HL-60 (cell line): ENCODE data around the gene APC2.

ENCODE experiments used
- GABPA ChIP-seq: IDR thresholded peaks from 2 replicates; pipeline ENCODE4 v1.6.1; 2012; ENCODE audit warnings: low read depth
- POLR2AphosphoS5 ChIP-seq: IDR thresholded peaks from 2 replicates; pipeline ENCODE4 v1.6.1; 2012; ENCODE audit warnings: low read depth
- TF ChIP-seq, protein P1 (sequence below): IDR thresholded peaks from 2 replicates; pipeline ENCODE4 v1.6.1; 2012; ENCODE audit warnings: low read depth; ENCODE audit not compliant: insufficient replicate concordance
- TF ChIP-seq, protein P2 (sequence below): IDR thresholded peaks from one replicate; pipeline ENCODE4 v1.5.1; 2011; ENCODE audit warnings: low read length, control low read depth, inconsistent platforms; ENCODE audit not compliant: insufficient read depth

DNA sequence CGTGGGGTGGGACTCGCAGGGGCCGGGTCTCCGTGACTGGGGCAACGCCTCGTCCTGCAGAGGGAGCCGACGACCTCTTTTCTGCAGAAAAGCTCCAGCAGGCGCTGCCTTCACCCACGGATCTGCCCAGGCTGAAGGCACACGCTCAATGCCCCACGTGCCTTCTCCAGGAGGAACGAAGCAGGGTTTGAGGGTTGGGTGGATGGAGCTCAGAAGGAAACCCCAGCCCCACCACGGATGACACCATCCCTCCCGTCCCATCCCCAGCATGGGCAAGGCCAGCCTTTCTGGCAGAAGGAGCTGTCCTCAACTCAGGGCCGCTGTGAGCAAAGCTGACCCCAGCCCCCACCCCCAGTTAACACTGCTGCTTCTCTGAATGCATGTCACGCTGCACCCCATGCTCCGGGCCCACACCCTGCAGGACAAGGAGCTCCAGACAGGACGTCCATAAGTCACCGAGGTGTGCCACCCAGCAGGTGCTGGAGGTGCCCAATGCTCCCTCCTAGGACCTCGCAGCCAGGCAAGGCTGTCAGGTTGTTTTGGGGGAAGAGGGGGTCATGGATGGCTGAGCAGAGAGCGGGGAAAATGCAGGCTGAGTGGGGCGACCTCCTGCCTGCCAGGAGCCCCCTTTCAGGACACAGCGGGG is 21.7 kb downstream of the APC2 start:
- TF ChIP-seq, protein P1, sequence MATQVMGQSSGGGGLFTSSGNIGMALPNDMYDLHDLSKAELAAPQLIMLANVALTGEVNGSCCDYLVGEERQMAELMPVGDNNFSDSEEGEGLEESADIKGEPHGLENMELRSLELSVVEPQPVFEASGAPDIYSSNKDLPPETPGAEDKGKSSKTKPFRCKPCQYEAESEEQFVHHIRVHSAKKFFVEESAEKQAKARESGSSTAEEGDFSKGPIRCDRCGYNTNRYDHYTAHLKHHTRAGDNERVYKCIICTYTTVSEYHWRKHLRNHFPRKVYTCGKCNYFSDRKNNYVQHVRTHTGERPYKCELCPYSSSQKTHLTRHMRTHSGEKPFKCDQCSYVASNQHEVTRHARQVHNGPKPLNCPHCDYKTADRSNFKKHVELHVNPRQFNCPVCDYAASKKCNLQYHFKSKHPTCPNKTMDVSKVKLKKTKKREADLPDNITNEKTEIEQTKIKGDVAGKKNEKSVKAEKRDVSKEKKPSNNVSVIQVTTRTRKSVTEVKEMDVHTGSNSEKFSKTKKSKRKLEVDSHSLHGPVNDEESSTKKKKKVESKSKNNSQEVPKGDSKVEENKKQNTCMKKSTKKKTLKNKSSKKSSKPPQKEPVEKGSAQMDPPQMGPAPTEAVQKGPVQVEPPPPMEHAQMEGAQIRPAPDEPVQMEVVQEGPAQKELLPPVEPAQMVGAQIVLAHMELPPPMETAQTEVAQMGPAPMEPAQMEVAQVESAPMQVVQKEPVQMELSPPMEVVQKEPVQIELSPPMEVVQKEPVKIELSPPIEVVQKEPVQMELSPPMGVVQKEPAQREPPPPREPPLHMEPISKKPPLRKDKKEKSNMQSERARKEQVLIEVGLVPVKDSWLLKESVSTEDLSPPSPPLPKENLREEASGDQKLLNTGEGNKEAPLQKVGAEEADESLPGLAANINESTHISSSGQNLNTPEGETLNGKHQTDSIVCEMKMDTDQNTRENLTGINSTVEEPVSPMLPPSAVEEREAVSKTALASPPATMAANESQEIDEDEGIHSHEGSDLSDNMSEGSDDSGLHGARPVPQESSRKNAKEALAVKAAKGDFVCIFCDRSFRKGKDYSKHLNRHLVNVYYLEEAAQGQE, result no peak
- TF ChIP-seq, protein P2, sequence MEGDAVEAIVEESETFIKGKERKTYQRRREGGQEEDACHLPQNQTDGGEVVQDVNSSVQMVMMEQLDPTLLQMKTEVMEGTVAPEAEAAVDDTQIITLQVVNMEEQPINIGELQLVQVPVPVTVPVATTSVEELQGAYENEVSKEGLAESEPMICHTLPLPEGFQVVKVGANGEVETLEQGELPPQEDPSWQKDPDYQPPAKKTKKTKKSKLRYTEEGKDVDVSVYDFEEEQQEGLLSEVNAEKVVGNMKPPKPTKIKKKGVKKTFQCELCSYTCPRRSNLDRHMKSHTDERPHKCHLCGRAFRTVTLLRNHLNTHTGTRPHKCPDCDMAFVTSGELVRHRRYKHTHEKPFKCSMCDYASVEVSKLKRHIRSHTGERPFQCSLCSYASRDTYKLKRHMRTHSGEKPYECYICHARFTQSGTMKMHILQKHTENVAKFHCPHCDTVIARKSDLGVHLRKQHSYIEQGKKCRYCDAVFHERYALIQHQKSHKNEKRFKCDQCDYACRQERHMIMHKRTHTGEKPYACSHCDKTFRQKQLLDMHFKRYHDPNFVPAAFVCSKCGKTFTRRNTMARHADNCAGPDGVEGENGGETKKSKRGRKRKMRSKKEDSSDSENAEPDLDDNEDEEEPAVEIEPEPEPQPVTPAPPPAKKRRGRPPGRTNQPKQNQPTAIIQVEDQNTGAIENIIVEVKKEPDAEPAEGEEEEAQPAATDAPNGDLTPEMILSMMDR, result no peak
- 0 out of 2 replicates have a peak, but pooled peaks have one; percentile 7 for TF ChIP-seq POLR2AphosphoS5
- TF ChIP-seq GABPA, result no peak
